Measurements from ENCODE around the gene LZTFL1. TPM values are rescaled to one million over a fixed set of nuclear protein-coding genes. Genes with fewer than 3 reads are reported as not detected.

LZTFL1 gene, protein sequence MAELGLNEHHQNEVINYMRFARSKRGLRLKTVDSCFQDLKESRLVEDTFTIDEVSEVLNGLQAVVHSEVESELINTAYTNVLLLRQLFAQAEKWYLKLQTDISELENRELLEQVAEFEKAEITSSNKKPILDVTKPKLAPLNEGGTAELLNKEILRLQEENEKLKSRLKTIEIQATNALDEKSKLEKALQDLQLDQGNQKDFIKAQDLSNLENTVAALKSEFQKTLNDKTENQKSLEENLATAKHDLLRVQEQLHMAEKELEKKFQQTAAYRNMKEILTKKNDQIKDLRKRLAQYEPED
- total RNA-seq = 1 to 10 TPM; 4.9 to 8.8 TPM

DNA sequence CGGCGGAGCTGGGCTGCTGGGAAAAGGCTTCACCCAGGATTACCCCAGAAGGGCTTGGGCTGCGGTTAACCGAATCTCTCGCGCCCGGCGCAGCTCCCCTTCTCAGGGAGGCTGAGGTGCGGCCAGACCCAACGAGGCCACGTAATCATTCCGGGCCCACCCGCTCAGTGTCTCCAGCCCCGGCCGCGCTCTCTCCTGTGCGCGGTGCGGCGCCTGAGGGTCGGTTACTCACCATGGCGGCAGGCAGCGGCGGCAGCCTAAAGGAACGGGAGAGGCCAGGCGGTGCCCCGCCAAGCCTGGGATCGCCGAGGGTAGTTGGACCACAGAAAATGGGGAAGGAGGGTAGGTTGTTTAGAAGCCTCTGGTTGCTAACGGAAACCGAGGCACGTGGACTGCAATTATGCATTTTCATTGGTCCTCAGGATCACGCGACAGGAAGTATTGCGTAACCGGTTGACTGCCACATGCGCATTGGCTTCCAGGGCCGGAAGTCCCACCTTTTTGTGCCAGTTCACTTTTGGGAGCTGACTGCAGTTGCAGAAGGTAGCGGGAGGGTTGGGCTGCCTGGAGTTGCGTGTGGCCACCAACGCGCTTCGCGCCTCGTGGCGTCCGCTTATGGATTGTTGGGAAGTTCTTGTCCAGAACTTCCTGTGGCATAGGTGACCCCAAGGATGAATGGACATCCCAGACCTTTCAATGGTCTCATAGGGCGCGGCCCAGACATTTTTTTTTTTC lies at the start of gene LZTFL1:
TSS of gene LZTFL1 (minus strand) at position 363 of the 735 bp plus-strand sequence. CDS start at position 235, 128 bp downstream.
- H3K4me3 Mint-ChIP-seq = peak within 1 kb of the TSS; percentile 92 to 95
- H3K27me3 Mint-ChIP-seq (ENCODE audit: low read depth) = no peaks in the 10 kb centered on the region
- H3K4me1 Mint-ChIP-seq (ENCODE audit: low read depth) = peaks cover 15% of the 10 kb centered on the region
- peak; percentile 89 for DNase-seq
- peak within 1 kb of the TSS; percentile 88 for H3K27ac Mint-ChIP-seq
- no peaks in the 10 kb centered on the region for H3K36me3 Mint-ChIP-seq (ENCODE audit: insufficient read depth in 2 of 2)
- no peaks in the 10 kb centered on the region for H3K9me3 Mint-ChIP-seq
- peak; percentile 93 to 94 for ATAC-seq (replicated peaks in 1 of 2)

GRCh38 chr3:45890405-45890804 lies 48.5 kb upstream of the LZTFL1 start:
- no peak overlapping the region for H3K27ac Mint-ChIP-seq
- no peaks in the 10 kb centered on the region for H3K9me3 Mint-ChIP-seq
- no peak for ATAC-seq (replicated peaks in 1 of 2)
- H3K36me3 Mint-ChIP-seq (ENCODE audit: insufficient read depth in 2 of 2) = no peaks in the 10 kb centered on the region
- no peak for DNase-seq
- peak overlapping the region in 1 of 2 donors; percentile 40 for H3K4me3 Mint-ChIP-seq
- peaks cover 52% of the 10 kb centered on the region for H3K4me1 Mint-ChIP-seq (ENCODE audit: low read depth)
- peaks cover 65% of the 10 kb centered on the region for H3K27me3 Mint-ChIP-seq (ENCODE audit: low read depth)

- Mint-ChIP-seq H3K4me1 (ENCODE audit: low read depth) (peaks cover 61% of the 10 kb centered on the region), H3K36me3 (ENCODE audit: insufficient read depth in 2 of 2) (no peaks in the 10 kb centered on the region), H3K9me3 (no peaks in the 10 kb centered on the region), H3K4me3 (no peak overlapping the region), H3K27me3 (ENCODE audit: low read depth) (peaks cover 73% of the 10 kb centered on the region), H3K27ac (no peak overlapping the region)
- no peak for ATAC-seq (replicated peaks in 1 of 2)
- no peak for DNase-seq
These were observed 47.4 kb upstream of the LZTFL1 start for GRCh38 chr3:45889337-45889736.

DNA sequence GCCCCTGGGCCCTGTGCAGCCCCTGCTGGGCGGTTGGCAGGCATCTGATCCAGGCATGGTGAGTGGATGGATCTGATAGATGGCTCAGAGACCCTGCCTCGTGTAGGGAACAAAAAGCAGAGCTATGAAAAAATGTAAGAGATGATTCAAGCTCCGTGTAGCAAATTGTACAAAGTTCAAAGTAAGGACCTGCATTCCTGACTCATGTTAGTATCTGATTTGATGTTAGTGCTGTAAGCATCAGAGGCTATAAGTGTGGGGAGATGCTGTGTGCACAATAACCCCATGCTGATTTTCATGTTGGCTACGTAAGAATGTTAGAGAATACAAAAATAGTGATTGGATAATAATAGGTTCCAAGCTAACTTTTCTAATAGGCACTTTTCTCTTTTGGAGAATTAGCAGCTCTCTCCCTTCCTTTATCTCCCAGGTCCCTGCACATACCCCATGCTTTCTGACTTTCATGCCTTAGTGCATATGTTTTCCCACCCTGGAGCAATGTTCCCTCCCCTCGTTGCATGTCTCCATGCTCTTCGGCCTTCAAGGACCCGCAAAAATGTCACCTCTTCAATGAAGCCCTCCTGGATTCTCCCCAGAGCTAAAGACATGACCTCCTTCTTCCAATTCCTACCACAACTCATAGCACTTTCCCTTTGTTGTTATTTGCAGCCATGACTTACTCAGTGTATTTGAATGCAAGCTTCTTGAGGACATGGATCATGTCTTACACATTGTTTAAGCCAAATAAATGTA lies 46.0 kb upstream of the LZTFL1 start:
- H3K27ac Mint-ChIP-seq = no peak overlapping the region
- peaks cover 73% of the 10 kb centered on the region for H3K27me3 Mint-ChIP-seq (ENCODE audit: low read depth)
- H3K9me3 Mint-ChIP-seq = no peaks in the 10 kb centered on the region
- H3K4me3 Mint-ChIP-seq = no peak overlapping the region
- no peaks in the 10 kb centered on the region for H3K36me3 Mint-ChIP-seq (ENCODE audit: insufficient read depth in 2 of 2)
- ATAC-seq (replicated peaks in 1 of 2) (peak; percentile 18 to 26), DNase-seq (no peak)
- peaks cover 53% of the 10 kb centered on the region for H3K4me1 Mint-ChIP-seq (ENCODE audit: low read depth)

- DNase-seq (no peak), ATAC-seq (replicated peaks in 1 of 2) (peak; percentile 36 to 43)
- Mint-ChIP-seq H3K36me3 (ENCODE audit: insufficient read depth in 2 of 2) (no peaks in the 10 kb centered on the region), H3K4me1 (ENCODE audit: low read depth) (peaks cover 46% of the 10 kb centered on the region), H3K27me3 (ENCODE audit: low read depth) (peaks cover 69% of the 10 kb centered on the region), H3K27ac (no peak overlapping the region), H3K4me3 (no peak overlapping the region), H3K9me3 (no peaks in the 10 kb centered on the region)
These were observed 45.4 kb upstream of the LZTFL1 start for GRCh38 chr3:45887285-45887684.

GRCh38 chr3:45885979-45886705 lies 44.2 kb upstream of the LZTFL1 start, which contains the start of gene CCR9:
TSS of gene CCR9 (plus strand) at chr3:45886543. CDS start at chr3:45894934, 8,391 bp downstream.
- no peaks in the 10 kb centered on the region for H3K9me3 Mint-ChIP-seq
- peaks cover 62% of the 10 kb centered on the region for H3K27me3 Mint-ChIP-seq (ENCODE audit: low read depth)
- H3K36me3 Mint-ChIP-seq (ENCODE audit: insufficient read depth in 2 of 2) = no peaks in the 10 kb centered on the region
- DNase-seq = no peak
- no peak within 1 kb of the TSS for H3K27ac Mint-ChIP-seq
- ATAC-seq (replicated peaks in 1 of 2) = no peak
- no peak within 1 kb of the TSS for H3K4me3 Mint-ChIP-seq
- peaks cover 49% of the 10 kb centered on the region for H3K4me1 Mint-ChIP-seq (ENCODE audit: low read depth)

GRCh38 chr3:45884368-45885201 lies 42.7 kb upstream of the LZTFL1 start:
- Mint-ChIP-seq H3K27me3 (ENCODE audit: low read depth) (peaks cover 63% of the 10 kb centered on the region), H3K4me1 (ENCODE audit: low read depth) (peaks cover 49% of the 10 kb centered on the region), H3K27ac (no peak overlapping the region), H3K36me3 (ENCODE audit: insufficient read depth in 2 of 2) (no peaks in the 10 kb centered on the region), H3K4me3 (peak overlapping the region in 1 of 2 donors; percentile 21), H3K9me3 (no peaks in the 10 kb centered on the region)
- DNase-seq (peak; percentile 28 to 43), ATAC-seq (replicated peaks in 1 of 2) (peak; percentile 31 to 47)

GRCh38 chr3:45881078-45882022 lies 39.4 kb upstream of the LZTFL1 start:
- H3K27me3 Mint-ChIP-seq (ENCODE audit: low read depth) = peaks cover 67% of the 10 kb centered on the region
- no peaks in the 10 kb centered on the region for H3K9me3 Mint-ChIP-seq
- peaks cover 27% of the 10 kb centered on the region for H3K4me1 Mint-ChIP-seq (ENCODE audit: low read depth)
- DNase-seq = peak; percentile 32 to 44
- no peaks in the 10 kb centered on the region for H3K36me3 Mint-ChIP-seq (ENCODE audit: insufficient read depth in 2 of 2)
- peak overlapping the region in 1 of 2 donors; percentile 17 for H3K4me3 Mint-ChIP-seq
- ATAC-seq (replicated peaks in 1 of 2) = peak; percentile 85 to 94
- no peak overlapping the region for H3K27ac Mint-ChIP-seq

GRCh38 chr3:45880725-45881077 lies 38.8 kb upstream of the LZTFL1 start:
- H3K27me3 Mint-ChIP-seq (ENCODE audit: low read depth) = peaks cover 67% of the 10 kb centered on the region

DNA sequence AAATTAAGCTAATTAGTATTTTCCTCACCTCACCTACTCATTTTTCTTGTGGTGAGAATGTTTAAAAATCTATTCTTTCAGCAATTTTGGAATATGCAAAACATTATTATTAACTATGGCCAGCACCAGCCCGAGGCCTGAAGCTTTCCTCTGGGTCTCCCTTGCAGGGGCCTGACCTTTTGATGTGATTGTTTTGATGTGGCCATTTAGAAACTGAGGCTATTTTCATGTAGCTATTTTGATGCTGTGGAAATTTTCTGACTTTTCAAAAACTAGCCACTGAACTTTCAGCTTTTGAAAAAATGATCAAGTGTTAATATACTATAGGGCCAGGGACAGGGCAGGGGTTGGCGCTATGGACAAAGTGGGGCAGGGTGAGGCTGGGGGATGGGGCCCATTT lies 36.2 kb upstream of the LZTFL1 start:
- H3K27ac Mint-ChIP-seq = no peak overlapping the region
- H3K4me3 Mint-ChIP-seq = no peak overlapping the region
- peaks cover 4 to 5% of the 10 kb centered on the region in 2 donors for H3K9me3 Mint-ChIP-seq
- peaks cover 71% of the 10 kb centered on the region for H3K27me3 Mint-ChIP-seq (ENCODE audit: low read depth)
- peaks cover 13% of the 10 kb centered on the region for H3K4me1 Mint-ChIP-seq (ENCODE audit: low read depth)
- DNase-seq (no peak), ATAC-seq (replicated peaks in 1 of 2) (no peak)
- peaks cover 6% of the 10 kb centered on the region in 2 donors for H3K36me3 Mint-ChIP-seq (ENCODE audit: insufficient read depth in 2 of 2)

More at GRCh38 chr3:45880725-45881077, 38.8 kb upstream of the LZTFL1 start:
- no peak for DNase-seq
- peak; percentile 8 to 18 for ATAC-seq (replicated peaks in 1 of 2)
- Mint-ChIP-seq H3K9me3 (no peaks in the 10 kb centered on the region), H3K36me3 (ENCODE audit: insufficient read depth in 2 of 2) (no peaks in the 10 kb centered on the region), H3K4me1 (ENCODE audit: low read depth) (peaks cover 23% of the 10 kb centered on the region), H3K4me3 (no peak overlapping the region), H3K27ac (no peak overlapping the region)

GRCh38 chr3:45874677-45875346 lies 32.9 kb upstream of the LZTFL1 start:
- DNase-seq = no peak
- no peak for ATAC-seq (replicated peaks in 1 of 2)
- no peak overlapping the region for H3K4me3 Mint-ChIP-seq
- peaks cover 4 to 5% of the 10 kb centered on the region in 2 donors for H3K9me3 Mint-ChIP-seq
- H3K27me3 Mint-ChIP-seq (ENCODE audit: low read depth) = peaks cover 79% of the 10 kb centered on the region
- no peak overlapping the region for H3K27ac Mint-ChIP-seq
- peaks cover 6% of the 10 kb centered on the region in 2 donors for H3K36me3 Mint-ChIP-seq (ENCODE audit: insufficient read depth in 2 of 2)
- peaks cover 17% of the 10 kb centered on the region for H3K4me1 Mint-ChIP-seq (ENCODE audit: low read depth)

All from activated T-cell treated with anti-CD3 and anti-CD28 coated beads, Interleukin-2, amount 50 U/mL, for 72 hours (primary cell).